Measurements from ENCODE around the gene NRARP. TPM values are rescaled to one million over a fixed set of nuclear protein-coding genes. Genes with fewer than 3 reads are reported as not detected.

Gene NRARP
- total RNA-seq, 3 donors from 2014 or later: 7.6 to 15.6 (median 11.6) TPM

GRCh38 chr9:137309368-137310188 lies 7.5 kb upstream of the NRARP start:
- Mint-ChIP-seq H3K4me1 (ENCODE audit: low read depth) (peaks cover 7% of the 10 kb centered on the region), H3K4me3 (no peak overlapping the region), H3K36me3 (ENCODE audit: insufficient read depth) (no peaks in the 10 kb centered on the region), H3K27me3 (ENCODE audit: low read depth) (peaks cover 3% of the 10 kb centered on the region), H3K9me3 (no peaks in the 10 kb centered on the region)
- ATAC-seq (no peak), DNase-seq (no peak)

- ATAC-seq (no peak), DNase-seq (no peak)
- H3K27me3 Mint-ChIP-seq (ENCODE audit: low read depth): no peaks in the 10 kb centered on the region
- H3K4me1 Mint-ChIP-seq (ENCODE audit: low read depth): peaks cover 7% of the 10 kb centered on the region
- no peaks in the 10 kb centered on the region for H3K36me3 Mint-ChIP-seq (ENCODE audit: insufficient read depth)
- H3K4me3 Mint-ChIP-seq: no peak overlapping the region
- no peaks in the 10 kb centered on the region for H3K9me3 Mint-ChIP-seq
Measured at GRCh38 chr9:137308057-137308619, 6.1 kb upstream of the NRARP start.

DNA sequence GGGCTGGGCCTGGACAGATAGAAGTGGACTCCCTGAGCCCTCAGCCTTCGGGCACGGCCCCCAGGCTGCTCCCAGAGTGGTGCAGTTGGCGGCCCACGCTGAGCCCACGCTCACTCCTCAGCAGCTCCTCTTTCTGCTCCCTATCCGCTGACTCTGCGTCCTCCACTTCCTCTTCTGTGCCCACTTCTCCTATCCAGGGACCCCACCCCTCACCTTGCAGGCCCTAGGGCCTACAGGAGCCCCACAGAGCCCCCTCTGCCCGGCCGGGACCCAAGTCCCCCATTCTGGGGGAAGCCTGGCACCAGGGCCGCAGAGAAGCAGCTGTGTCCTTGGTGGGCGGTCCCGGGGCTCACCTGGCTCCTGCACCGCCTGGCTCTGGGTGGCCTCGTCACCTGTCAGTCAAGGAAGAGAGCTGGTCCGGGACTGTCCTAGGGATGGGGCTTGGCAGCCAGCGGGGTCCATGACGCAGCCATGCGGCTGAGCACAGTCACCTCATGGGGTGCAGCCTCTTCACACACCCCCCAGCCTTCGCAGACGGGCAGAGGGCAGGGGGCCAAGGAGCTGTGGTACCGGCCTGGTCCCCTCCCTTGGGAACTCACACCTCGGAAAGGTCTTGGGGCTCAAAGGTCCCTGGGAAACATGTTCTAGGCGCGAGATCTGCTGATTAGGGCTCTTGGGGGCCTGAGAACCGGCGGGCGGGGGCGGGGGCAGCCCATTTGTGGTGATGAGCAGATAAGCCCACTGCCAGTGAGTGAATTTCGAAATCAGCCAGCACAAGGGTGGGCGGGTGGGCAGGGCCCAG lies 5.4 kb upstream of the NRARP start:
- Mint-ChIP-seq H3K4me1 (ENCODE audit: low read depth) (peaks cover 7% of the 10 kb centered on the region), H3K4me3 (no peak overlapping the region), H3K9me3 (no peaks in the 10 kb centered on the region), H3K27me3 (ENCODE audit: low read depth) (no peaks in the 10 kb centered on the region), H3K36me3 (ENCODE audit: insufficient read depth) (no peaks in the 10 kb centered on the region)
- DNase-seq: no peak
- no peak for ATAC-seq

DNA sequence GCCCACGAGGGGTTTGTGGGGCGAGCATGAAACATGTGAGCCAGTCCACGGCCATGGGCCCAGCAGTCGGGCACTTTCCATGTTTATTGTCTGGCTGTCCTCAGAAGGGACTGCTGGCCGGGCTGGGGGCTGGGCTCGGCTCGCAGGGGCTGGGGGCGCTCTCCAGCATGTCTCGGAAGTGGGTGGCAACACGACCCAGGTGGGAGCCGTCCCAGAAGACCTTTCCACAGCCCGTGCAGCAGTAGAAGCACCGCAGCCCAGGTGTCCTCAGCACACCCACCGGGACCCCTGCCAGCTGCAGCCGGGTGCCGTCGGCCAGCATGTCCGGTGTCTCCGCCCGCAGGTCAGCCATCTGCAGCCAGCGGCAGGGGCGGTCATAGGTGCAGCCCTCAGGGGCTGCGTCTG lies 4.8 kb upstream of the NRARP start:
- H3K27me3 Mint-ChIP-seq (ENCODE audit: low read depth): no peaks in the 10 kb centered on the region
- no peaks in the 10 kb centered on the region for H3K36me3 Mint-ChIP-seq (ENCODE audit: insufficient read depth)
- no peak for ATAC-seq
- H3K4me3 Mint-ChIP-seq: no peak overlapping the region
- DNase-seq: no peak
- H3K4me1 Mint-ChIP-seq (ENCODE audit: low read depth): peaks cover 7% of the 10 kb centered on the region
- no peaks in the 10 kb centered on the region for H3K9me3 Mint-ChIP-seq

- H3K36me3 Mint-ChIP-seq (ENCODE audit: insufficient read depth): no peaks in the 10 kb centered on the region
- DNase-seq (no peak), ATAC-seq (no peak)
- H3K4me3 Mint-ChIP-seq: no peak overlapping the region
- no peaks in the 10 kb centered on the region for H3K9me3 Mint-ChIP-seq
- H3K4me1 Mint-ChIP-seq (ENCODE audit: low read depth): peaks cover 7% of the 10 kb centered on the region
- no peaks in the 10 kb centered on the region for H3K27me3 Mint-ChIP-seq (ENCODE audit: low read depth)
Measured at GRCh38 chr9:137306066-137306849, 4.2 kb upstream of the NRARP start.

- H3K27me3 Mint-ChIP-seq (ENCODE audit: low read depth): peaks cover 1% of the 10 kb centered on the region
- no peak overlapping the region for H3K4me3 Mint-ChIP-seq
- no peak for DNase-seq
- H3K4me1 Mint-ChIP-seq (ENCODE audit: low read depth): peaks cover 9% of the 10 kb centered on the region
- no peaks in the 10 kb centered on the region for H3K9me3 Mint-ChIP-seq
- no peaks in the 10 kb centered on the region for H3K36me3 Mint-ChIP-seq (ENCODE audit: insufficient read depth)
- ATAC-seq: no peak
Measured at GRCh38 chr9:137305798-137306065, 3.7 kb upstream of the NRARP start.

GRCh38 chr9:137305060-137305797 lies 3.2 kb upstream of the NRARP start:
- ATAC-seq (peak; percentile 28 to 29), DNase-seq (peak; percentile 49)
- Mint-ChIP-seq H3K27me3 (ENCODE audit: low read depth) (peaks cover 3% of the 10 kb centered on the region), H3K4me3 (no peak overlapping the region), H3K36me3 (ENCODE audit: insufficient read depth) (no peaks in the 10 kb centered on the region), H3K9me3 (no peaks in the 10 kb centered on the region), H3K4me1 (ENCODE audit: low read depth) (peaks cover 11% of the 10 kb centered on the region)

DNA sequence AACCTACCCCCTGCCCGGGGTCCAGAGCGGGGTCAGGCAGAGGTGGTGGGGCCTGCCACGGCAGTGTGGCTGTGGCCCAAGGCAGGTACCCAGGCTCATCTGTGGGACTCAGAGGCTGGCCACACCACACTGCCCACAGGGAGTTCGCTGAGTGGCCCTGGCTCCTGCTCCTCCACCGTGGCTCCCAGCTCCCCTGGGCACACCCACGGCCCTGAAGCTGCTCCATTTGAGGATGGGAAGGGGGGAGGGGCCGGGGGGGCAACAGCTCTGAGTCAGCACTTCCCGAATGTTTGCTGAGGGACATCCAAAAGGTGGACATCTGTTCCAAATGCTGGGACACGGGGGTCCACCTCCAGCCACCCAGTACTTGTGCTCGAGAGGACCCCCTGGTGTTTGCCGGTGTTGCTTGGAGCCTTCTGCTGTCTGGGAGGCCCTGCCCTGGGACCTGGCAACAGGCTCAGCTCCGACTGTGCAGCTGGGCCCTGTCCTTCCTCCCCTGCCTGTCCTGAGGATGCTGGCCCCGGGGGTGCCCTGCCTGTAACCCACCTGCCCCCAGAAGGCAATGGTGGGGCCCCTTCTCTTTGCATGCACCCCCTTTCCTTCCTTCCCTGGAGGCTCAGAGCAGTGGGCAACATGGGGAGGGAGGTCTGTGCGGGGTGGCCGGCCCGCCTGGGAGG lies 2.5 kb upstream of the NRARP start:
- no peak overlapping the region for H3K4me3 Mint-ChIP-seq
- ATAC-seq (no peak), DNase-seq (no peak)
- peaks cover 14% of the 10 kb centered on the region for H3K4me1 Mint-ChIP-seq (ENCODE audit: low read depth)
- no peaks in the 10 kb centered on the region for H3K9me3 Mint-ChIP-seq
- no peaks in the 10 kb centered on the region for H3K36me3 Mint-ChIP-seq (ENCODE audit: insufficient read depth)
- peaks cover 7% of the 10 kb centered on the region for H3K27me3 Mint-ChIP-seq (ENCODE audit: low read depth)

GRCh38 chr9:137303893-137304382 lies 1.9 kb upstream of the NRARP start:
- Mint-ChIP-seq H3K4me1 (ENCODE audit: low read depth) (peaks cover 14% of the 10 kb centered on the region), H3K36me3 (ENCODE audit: insufficient read depth) (no peaks in the 10 kb centered on the region), H3K27me3 (ENCODE audit: low read depth) (peaks cover 7% of the 10 kb centered on the region), H3K4me3 (peak overlapping the region; percentile 16), H3K9me3 (no peaks in the 10 kb centered on the region)
- ATAC-seq: no peak
- no peak for DNase-seq

GRCh38 chr9:137303151-137303892 lies 1.3 kb upstream of the NRARP start:
- peaks cover 14% of the 10 kb centered on the region for H3K4me1 Mint-ChIP-seq (ENCODE audit: low read depth)
- H3K36me3 Mint-ChIP-seq (ENCODE audit: insufficient read depth): no peaks in the 10 kb centered on the region
- peaks cover 11% of the 10 kb centered on the region for H3K27me3 Mint-ChIP-seq (ENCODE audit: low read depth)
- no peak for ATAC-seq
- H3K9me3 Mint-ChIP-seq: no peaks in the 10 kb centered on the region
- H3K4me3 Mint-ChIP-seq: peak overlapping the region; percentile 24
- DNase-seq: no peak

DNA sequence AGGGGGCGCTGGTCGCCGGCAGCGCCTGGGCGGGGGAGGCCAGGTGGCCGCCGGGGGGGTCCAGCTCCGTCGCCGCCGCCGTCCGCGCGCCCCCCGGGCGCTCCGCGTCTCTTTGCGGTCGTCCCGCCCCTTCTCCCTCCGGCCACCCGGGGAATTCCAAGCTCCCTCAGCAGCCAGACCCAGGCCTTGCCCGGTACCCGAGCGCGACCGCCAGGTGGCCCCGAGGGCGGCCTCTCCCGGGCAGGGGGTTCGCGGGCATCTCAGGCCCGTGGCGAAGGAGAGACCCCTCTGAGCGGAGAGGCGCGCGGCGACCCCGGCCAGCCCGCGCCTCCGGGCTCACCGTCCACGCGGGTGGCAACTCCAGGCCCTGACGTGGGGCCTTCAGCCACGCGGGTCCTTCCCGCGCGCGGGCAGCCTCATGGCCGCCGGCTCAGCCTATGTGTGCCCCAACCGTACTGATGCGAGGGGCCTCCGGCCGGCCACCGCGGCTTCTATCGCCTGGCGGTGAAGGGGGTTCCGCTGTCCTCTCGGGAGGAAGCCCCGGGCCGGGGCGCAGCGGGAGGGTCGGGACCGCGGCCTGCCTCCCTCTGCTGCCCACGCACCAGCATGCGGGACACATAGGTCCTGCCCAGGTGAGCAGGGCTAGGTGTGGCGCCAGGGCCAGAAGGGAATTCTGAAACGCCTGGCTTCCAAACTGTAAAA lies 529 bp upstream of the NRARP start:
- DNase-seq (no peak), ATAC-seq (peak; percentile 46)
- H3K27me3 Mint-ChIP-seq (ENCODE audit: low read depth): peaks cover 11% of the 10 kb centered on the region
- H3K36me3 Mint-ChIP-seq (ENCODE audit: insufficient read depth): no peaks in the 10 kb centered on the region
- H3K4me3 Mint-ChIP-seq: no peak overlapping the region
- no peaks in the 10 kb centered on the region for H3K9me3 Mint-ChIP-seq
- H3K4me1 Mint-ChIP-seq (ENCODE audit: low read depth): peaks cover 14% of the 10 kb centered on the region

Measured in activated T-cell treated with anti-CD3 and anti-CD28 coated beads, Interleukin-2, amount 50 U/mL, for 4 hours (primary cell).